ENCODE results near the gene KRT80. TPM values are rescaled to one million over a fixed set of nuclear protein-coding genes. Genes with fewer than 3 reads are reported as not detected.
A peak's percentile ranks its signal among the peaks of the same experiment; 100 is the strongest.

Gene KRT80
- polyA plus RNA-seq, 1 donor = 5.6 TPM

- DNase-seq = no peak
These were observed 13.4 kb downstream of the KRT80 start for GRCh38 chr12:52178443-52178842.

GRCh38 chr12:52175371-52176350, 16.2 kb downstream of the KRT80 start:
- DNase-seq = no peak

- no peak for DNase-seq
These were observed 18.3 kb downstream of the KRT80 start for GRCh38 chr12:52173526-52173925.

GRCh38 chr12:52172956-52173355, 18.9 kb downstream of the KRT80 start:
- DNase-seq = no peak

GRCh38 chr12:52171950-52172512, 19.8 kb downstream of the KRT80 start:
- DNase-seq = no peak

GRCh38 chr12:52170827-52171226, 21.0 kb downstream of the KRT80 start:
- no peak for DNase-seq

- no peak for DNase-seq
These were observed 21.9 kb downstream of the KRT80 start for GRCh38 chr12:52169886-52170285.

GRCh38 chr12:52168019-52168717, 23.6 kb downstream of the KRT80 start:
- DNase-seq = no peak

- DNase-seq = no peak
These were observed 24.3 kb downstream of the KRT80 start for GRCh38 chr12:52167526-52167925.

GRCh38 chr12:52166672-52167071, 25.1 kb downstream of the KRT80 start:
- DNase-seq = no peak

- DNase-seq = no peak
These were observed 26.5 kb downstream of the KRT80 start for GRCh38 chr12:52165096-52165855.

GRCh38 chr12:52164624-52165023, 27.2 kb downstream of the KRT80 start:
- no peak for DNase-seq

GRCh38 chr12:52162981-52163380, 28.8 kb downstream of the KRT80 start:
- DNase-seq = no peak

- DNase-seq = no peak
These were observed 31.6 kb downstream of the KRT80 start for GRCh38 chr12:52160200-52160599.

- no peak for DNase-seq
These were observed 34.2 kb downstream of the KRT80 start for GRCh38 chr12:52157566-52158150.

GRCh38 chr12:52156757-52157565, 34.9 kb downstream of the KRT80 start:
- DNase-seq = peak; percentile 66

- DNase-seq = no peak
These were observed 35.5 kb downstream of the KRT80 start for GRCh38 chr12:52156311-52156710.

GRCh38 chr12:52155048-52155868, 36.6 kb downstream of the KRT80 start:
- no peak for DNase-seq

GRCh38 chr12:52152905-52153317, 38.9 kb downstream of the KRT80 start:
- DNase-seq = no peak

Data from hindlimb muscle (tissue), 1 donor.